NCI-H1417 treated with DMSO at 0.1 percent for 48 hours (cell line): ENCODE results near the gene PGAP6.
"Not testable (repeated sequence)": the region's sequence is repeated elsewhere in the genome, so short reads cannot be mapped to it uniquely, and the experiment has no call there.

Experiments used
- DNase-seq: peaks from one replicate; lab custom pipeline; 2025; lab: John Stamatoyannopoulos, UW

PGAP6 gene

GRCh38 chr16:351804-352520 lies 29.8 kb downstream of the PGAP6 start:
- DNase-seq = no peak

GRCh38 chr16:350203-350602 lies 31.6 kb downstream of the PGAP6 start:
- no peak for DNase-seq

GRCh38 chr16:349211-349610 lies 32.6 kb downstream of the PGAP6 start:
- DNase-seq = no peak

GRCh38 chr16:348495-348894 lies 33.3 kb downstream of the PGAP6 start:
- not testable (repeated sequence) for DNase-seq

GRCh38 chr16:347203-347602 lies 34.6 kb downstream of the PGAP6 start:
- no peak for DNase-seq

- no peak for DNase-seq
These were observed 35.2 kb downstream of the PGAP6 start for GRCh38 chr16:346587-346986.

- DNase-seq = no peak
These were observed 36.0 kb downstream of the PGAP6 start for GRCh38 chr16:345772-346171.

GRCh38 chr16:342455-343213 lies 39.1 kb downstream of the PGAP6 start:
- no peak for DNase-seq

- not testable (repeated sequence) for DNase-seq
These were observed 39.8 kb downstream of the PGAP6 start for GRCh38 chr16:341974-342336.

GRCh38 chr16:341095-341973 lies 40.4 kb downstream of the PGAP6 start:
- DNase-seq = not testable (repeated sequence)

- DNase-seq = no peak
These were observed 41.2 kb downstream of the PGAP6 start for GRCh38 chr16:340370-341091.

GRCh38 chr16:339680-340079 lies 42.1 kb downstream of the PGAP6 start:
- no peak for DNase-seq

GRCh38 chr16:337975-338575 lies 43.7 kb downstream of the PGAP6 start:
- no peak for DNase-seq

GRCh38 chr16:337437-337836 lies 44.3 kb downstream of the PGAP6 start:
- no peak for DNase-seq

- DNase-seq = no peak
These were observed 45.5 kb downstream of the PGAP6 start for GRCh38 chr16:336269-336668.

- not testable (repeated sequence) for DNase-seq
These were observed 46.7 kb downstream of the PGAP6 start for GRCh38 chr16:334861-335632.

GRCh38 chr16:334164-334832 lies 47.5 kb downstream of the PGAP6 start:
- not testable (repeated sequence) for DNase-seq

GRCh38 chr16:333406-334094 lies 48.2 kb downstream of the PGAP6 start:
- no peak for DNase-seq

GRCh38 chr16:331181-331814 lies 50.5 kb downstream of the PGAP6 start:
- not testable (repeated sequence) for DNase-seq
